Colonic mucosa (tissue), 4 donors: ENCODE results near the gene SCARF2. TPM values are rescaled to one million over a fixed set of nuclear protein-coding genes. Genes with fewer than 3 reads are reported as not detected.
"Not testable (repeated sequence)": the region's sequence is repeated elsewhere in the genome, so short reads cannot be mapped to it uniquely, and the experiment has no call there.

Source experiments
- DNase-seq: peaks from one replicate; pipeline ENCODE4 v3.0.0-alpha.2; 2020
- H3K27ac ChIP-seq: fragments of 200-600 bp; one replicate; pipeline ENCODE4 v1.8.0; 2021
- H3K27me3 ChIP-seq: fragments of 200-600 bp; one replicate; pipeline ENCODE4 v1.8.0; 2021
- H3K36me3 ChIP-seq: fragments of 200-600 bp; one replicate; pipeline ENCODE4 v1.8.0; 2021
- H3K4me1 ChIP-seq: fragments of 200-600 bp; one replicate; pipeline ENCODE4 v1.8.0; 2021; ENCODE audit warnings: mild to moderate bottlenecking
- H3K4me3 ChIP-seq: fragments of 200-600 bp; one replicate; pipeline ENCODE4 v1.8.0; 2021
- H3K9ac ChIP-seq, 2 donors: one replicate each; pipeline ENCODE4 v1.7.0; 2013; ENCODE audit warnings: control low read depth in 2 of 2, low read depth in 2 of 2, low read length in 2 of 2
- H3K9me3 ChIP-seq: fragments of 200-600 bp; one replicate; pipeline ENCODE4 v1.8.0; 2021
- CTCF ChIP-seq: fragments of 200-600 bp; IDR thresholded peaks from one replicate; pipeline ENCODE4 v1.8.0; 2022; ENCODE audit warnings: antibody characterized with exemption, mild to moderate bottlenecking
- intact Hi-C: fragments of 100-400 bp; cut with DNase I; formaldehyde crosslinking; loops from one replicate; pipeline ENCODE4 v1.14.1; 2022
- total RNA-seq, 2 donors: library from RNA; stranded (reverse); fragmentation: NEBNext Ultra II Directional in 1 of 2; extraction: Animal tissue kit (Norgen Biotek cat#: 25700) in 1 of 2; gene quantifications; one replicate each; pipeline ENCODE4 v1.2.1, GENCODE V29; 2021
- donor health status: healthy.
- donor health status: DM: no; HTN: no; CAD: no.
- donor health status: DM: no; HTN: no; CAD: no.

Gene SCARF2
- 1 to 10 TPM in 1 of 2 donors, under 1 TPM in 1; 0.91 to 3.1 TPM for total RNA-seq

GRCh38 chr22:20437613-20438426 lies at the start of gene SCARF2:
TSS of gene SCARF2 (minus strand) at chr22:20437825. CDS start at chr22:20437754, 71 bp downstream.
- Histone ChIP-seq H3K9ac (peak within 1 kb of the TSS; percentile 58 to 63), H3K9me3 (no peaks in the 10 kb centered on the region), H3K27ac (peak within 1 kb of the TSS; percentile 36), H3K4me3 (peak within 1 kb of the TSS; percentile 36), H3K36me3 (no peaks in the 10 kb centered on the region), H3K4me1 (no peaks in the 10 kb centered on the region), H3K27me3 (peaks cover 52% of the 10 kb centered on the region)
- DNase-seq: no peak
- TF ChIP-seq CTCF: no peak
- intact Hi-C loops: loop anchor here (10.0 kb wide), 1 partner anchor 57 kb away; the partner anchor contains the start of gene KLHL22

GRCh38 chr22:20486229-20486628 lies 48.6 kb upstream of the SCARF2 start:
- intact Hi-C loops: no loop called here
- Histone ChIP-seq H3K27ac (no peak overlapping the region), H3K9ac (no peak overlapping the region), H3K27me3 (no peaks in the 10 kb centered on the region), H3K4me3 (no peak overlapping the region), H3K4me1 (no peaks in the 10 kb centered on the region), H3K36me3 (no peaks in the 10 kb centered on the region), H3K9me3 (no peaks in the 10 kb centered on the region)
- no peak for DNase-seq
- TF ChIP-seq CTCF: no peak

- DNase-seq: no peak
- H3K4me3 ChIP-seq: no peak overlapping the region
- no peaks in the 10 kb centered on the region for H3K9me3 ChIP-seq
- no peak overlapping the region for H3K9ac ChIP-seq
- H3K27ac ChIP-seq: no peak overlapping the region
- no peak for TF ChIP-seq CTCF
- H3K27me3 ChIP-seq: no peaks in the 10 kb centered on the region
- intact Hi-C loops: no loop called here
- H3K4me1 ChIP-seq: no peaks in the 10 kb centered on the region
- no peaks in the 10 kb centered on the region for H3K36me3 ChIP-seq
These were observed 47.5 kb upstream of the SCARF2 start for GRCh38 chr22:20484948-20485683.

- Histone ChIP-seq H3K4me3 (no peak overlapping the region), H3K27me3 (no peaks in the 10 kb centered on the region), H3K27ac (no peak overlapping the region), H3K4me1 (no peaks in the 10 kb centered on the region), H3K9ac (no peak overlapping the region), H3K36me3 (no peaks in the 10 kb centered on the region), H3K9me3 (no peaks in the 10 kb centered on the region)
- DNase-seq: no peak
- intact Hi-C loops: no loop called here
- TF ChIP-seq CTCF: no peak
These were observed 46.1 kb upstream of the SCARF2 start for GRCh38 chr22:20483771-20484170.

GRCh38 chr22:20483143-20483506 lies 45.5 kb upstream of the SCARF2 start:
- H3K27ac ChIP-seq, H3K27me3 ChIP-seq, DNase-seq, H3K9me3 ChIP-seq, H3K9ac ChIP-seq, H3K4me3 ChIP-seq, H3K4me1 ChIP-seq, H3K36me3 ChIP-seq, intact Hi-C loops: not testable (repeated sequence)
